SK-N-SH treated with all-trans-retinoic acid at 6 μM for 48 hours (cell line): ENCODE measurements around the gene ASIC5.

Source experiments
- ATAC-seq: fragments of 200-7000 bp; cut with Tn5 transposase; 3 replicates; pipeline ENCODE4 v1.9.1; 2020; ENCODE audit warnings: mild to moderate bottlenecking, moderate library complexity
- ARNTL ChIP-seq: fragments of 450-650 bp; formaldehyde crosslinking; IDR thresholded peaks from 2 replicates; pipeline ENCODE4 v1.5.0; 2020; ENCODE audit warnings: low read depth, mild to moderate bottlenecking, moderate library complexity, borderline replicate concordance
- BACH2 ChIP-seq: fragments of 250-450 bp; sonication (Bioruptor Pico); IDR thresholded peaks from 2 replicates; pipeline ENCODE4 v1.9.0; 2021; ENCODE audit warnings: mild to moderate bottlenecking, borderline replicate concordance
- CSDC2 ChIP-seq: fragments of 250-450 bp; sonication (Bioruptor Pico); IDR thresholded peaks from 2 replicates; pipeline ENCODE4 v1.5.0; 2020; ENCODE audit warnings: mild to moderate bottlenecking, moderate library complexity
- ESRRG ChIP-seq: fragments of 250-450 bp; sonication (Bioruptor Pico); IDR thresholded peaks from 2 replicates; pipeline ENCODE4 v1.6.1; 2021; ENCODE audit warnings: mild to moderate bottlenecking
- ISL1 ChIP-seq: fragments of 250-450 bp; sonication (Bioruptor Pico); IDR thresholded peaks from 2 replicates; pipeline ENCODE4 v2.1.2; 2022; ENCODE audit warnings: mild to moderate bottlenecking, moderate library complexity
- OSR1 ChIP-seq: fragments of 250-450 bp; sonication (Bioruptor Pico); IDR thresholded peaks from 2 replicates; pipeline ENCODE4 v1.8.0; 2022; ENCODE audit warnings: moderate library complexity, mild to moderate bottlenecking, inconsistent platforms
- PPARA ChIP-seq: fragments of 250-450 bp; sonication (Bioruptor Pico); IDR thresholded peaks from 2 replicates; pipeline ENCODE4 v1.5.0; 2020; ENCODE audit warnings: mild to moderate bottlenecking, borderline replicate concordance
- RARB ChIP-seq: fragments of 250-450 bp; sonication (Bioruptor Pico); IDR thresholded peaks from 2 replicates; pipeline ENCODE4 v1.8.0; 2021; ENCODE audit warnings: mild to moderate bottlenecking, moderate library complexity
- SNAI2 ChIP-seq: fragments of 250-450 bp; sonication (Bioruptor Pico); IDR thresholded peaks from 2 replicates; pipeline ENCODE4 v1.5.0; 2020; ENCODE audit warnings: mild to moderate bottlenecking, moderate library complexity
- TCF4 ChIP-seq: fragments of 250-450 bp; sonication (Bioruptor Pico); IDR thresholded peaks from 2 replicates; pipeline ENCODE4 v1.8.0; 2021; ENCODE audit warnings: mild to moderate bottlenecking, moderate library complexity, borderline replicate concordance
- TOX ChIP-seq: fragments of 250-450 bp; sonication (Bioruptor Pico); IDR thresholded peaks from 2 replicates; pipeline ENCODE4 v1.8.0; 2021; ENCODE audit warnings: mild to moderate bottlenecking, moderate library complexity, borderline replicate concordance
- ZC3H10 ChIP-seq: fragments of 250-450 bp; sonication (Bioruptor Pico); IDR thresholded peaks from 2 replicates; pipeline ENCODE4 v1.5.1; 2021; ENCODE audit warnings: mild to moderate bottlenecking, moderate library complexity
- ZFP3 ChIP-seq: fragments of 250-450 bp; sonication (Bioruptor Pico); IDR thresholded peaks from 2 replicates; pipeline ENCODE4 v1.5.0; 2020; ENCODE audit warnings: mild to moderate bottlenecking, moderate library complexity
- ZFP30 ChIP-seq: fragments of 450-650 bp; formaldehyde crosslinking; IDR thresholded peaks from 2 replicates; pipeline ENCODE4 v1.5.0; 2022; ENCODE audit warnings: mild to moderate bottlenecking, moderate library complexity
- ZNF70 ChIP-seq: fragments of 450-650 bp; formaldehyde crosslinking; IDR thresholded peaks from 2 replicates; pipeline ENCODE4 v1.5.0; 2020; ENCODE audit warnings: mild to moderate bottlenecking, moderate library complexity
- ZNF8 ChIP-seq: fragments of 450-650 bp; formaldehyde crosslinking; IDR thresholded peaks from 2 replicates; pipeline ENCODE4 v1.5.0; 2020; ENCODE audit warnings: mild to moderate bottlenecking, moderate library complexity
- TF ChIP-seq, protein P1 (sequence below): fragments of 250-450 bp; sonication (Bioruptor Pico); IDR thresholded peaks from 2 replicates; pipeline ENCODE4 v1.5.1; 2021; ENCODE audit warnings: mild to moderate bottlenecking, moderate library complexity
- TF ChIP-seq, protein P2 (sequence below): fragments of 250-450 bp; sonication (Bioruptor Pico); IDR thresholded peaks from 2 replicates; pipeline ENCODE4 v1.8.0; 2020; ENCODE audit warnings: mild to moderate bottlenecking, moderate library complexity, borderline replicate concordance
- TF ChIP-seq, protein P3 (sequence below): fragments of 250-450 bp; sonication (Bioruptor Pico); IDR thresholded peaks from 2 replicates; pipeline ENCODE4 v1.5.0; 2020; ENCODE audit warnings: mild to moderate bottlenecking, moderate library complexity
- TF ChIP-seq, protein P4 (sequence below): fragments of 250-450 bp; sonication (Bioruptor Pico); IDR thresholded peaks from 2 replicates; pipeline ENCODE4 v1.8.0; 2021; ENCODE audit warnings: low read depth, mild to moderate bottlenecking, moderate library complexity, borderline replicate concordance
- TF ChIP-seq, protein P5 (sequence below): fragments of 250-450 bp; sonication (Bioruptor Pico); IDR thresholded peaks from 2 replicates; pipeline ENCODE4 v1.5.1; 2020; ENCODE audit warnings: low read depth, mild to moderate bottlenecking, moderate library complexity

ASIC5 gene

DNA sequence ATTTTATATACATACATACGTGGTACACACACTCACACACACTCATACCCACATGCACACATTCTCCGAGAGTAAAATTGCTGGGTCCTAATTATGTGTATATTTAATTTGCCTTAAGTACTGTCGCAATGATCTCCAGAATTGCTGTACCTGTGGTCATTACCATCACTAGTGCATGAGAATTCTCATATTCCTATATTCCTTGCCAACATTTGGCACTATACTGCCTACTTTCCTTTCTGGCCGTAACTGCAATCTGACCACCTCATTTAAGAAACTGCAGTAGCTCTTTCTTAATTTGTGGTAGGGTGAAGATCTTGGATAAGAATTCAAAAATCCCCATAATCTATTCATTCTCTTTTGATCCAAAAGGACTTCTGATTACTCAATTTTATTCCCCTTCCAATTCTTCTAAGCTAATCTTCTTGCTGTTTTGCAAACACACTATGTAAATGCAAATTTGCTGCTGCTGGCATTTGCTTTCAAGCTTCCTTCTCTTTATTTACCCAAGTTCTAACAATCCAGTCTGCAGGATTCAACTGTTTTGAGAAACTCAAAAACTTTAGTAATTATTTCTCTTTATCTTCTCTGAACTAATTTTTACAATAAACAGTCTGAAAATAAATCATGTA is 45.1 kb downstream of the ASIC5 start:
- no peak for TF ChIP-seq ZC3H10 (CRISPR knock-in tag)
- TF ChIP-seq, protein P1, sequence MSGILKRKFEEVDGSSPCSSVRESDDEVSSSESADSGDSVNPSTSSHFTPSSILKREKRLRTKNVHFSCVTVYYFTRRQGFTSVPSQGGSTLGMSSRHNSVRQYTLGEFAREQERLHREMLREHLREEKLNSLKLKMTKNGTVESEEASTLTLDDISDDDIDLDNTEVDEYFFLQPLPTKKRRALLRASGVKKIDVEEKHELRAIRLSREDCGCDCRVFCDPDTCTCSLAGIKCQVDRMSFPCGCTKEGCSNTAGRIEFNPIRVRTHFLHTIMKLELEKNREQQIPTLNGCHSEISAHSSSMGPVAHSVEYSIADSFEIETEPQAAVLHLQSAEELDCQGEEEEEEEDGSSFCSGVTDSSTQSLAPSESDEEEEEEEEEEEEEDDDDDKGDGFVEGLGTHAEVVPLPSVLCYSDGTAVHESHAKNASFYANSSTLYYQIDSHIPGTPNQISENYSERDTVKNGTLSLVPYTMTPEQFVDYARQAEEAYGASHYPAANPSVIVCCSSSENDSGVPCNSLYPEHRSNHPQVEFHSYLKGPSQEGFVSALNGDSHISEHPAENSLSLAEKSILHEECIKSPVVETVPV (CRISPR knock-in tag) = no peak
- TF ChIP-seq ESRRG (CRISPR knock-in tag) = no peak
- TF ChIP-seq ARNTL (CRISPR knock-in tag) = no peak
- no peak for TF ChIP-seq ISL1
- no peak for TF ChIP-seq BACH2 (CRISPR knock-in tag)
- TF ChIP-seq, protein P2, sequence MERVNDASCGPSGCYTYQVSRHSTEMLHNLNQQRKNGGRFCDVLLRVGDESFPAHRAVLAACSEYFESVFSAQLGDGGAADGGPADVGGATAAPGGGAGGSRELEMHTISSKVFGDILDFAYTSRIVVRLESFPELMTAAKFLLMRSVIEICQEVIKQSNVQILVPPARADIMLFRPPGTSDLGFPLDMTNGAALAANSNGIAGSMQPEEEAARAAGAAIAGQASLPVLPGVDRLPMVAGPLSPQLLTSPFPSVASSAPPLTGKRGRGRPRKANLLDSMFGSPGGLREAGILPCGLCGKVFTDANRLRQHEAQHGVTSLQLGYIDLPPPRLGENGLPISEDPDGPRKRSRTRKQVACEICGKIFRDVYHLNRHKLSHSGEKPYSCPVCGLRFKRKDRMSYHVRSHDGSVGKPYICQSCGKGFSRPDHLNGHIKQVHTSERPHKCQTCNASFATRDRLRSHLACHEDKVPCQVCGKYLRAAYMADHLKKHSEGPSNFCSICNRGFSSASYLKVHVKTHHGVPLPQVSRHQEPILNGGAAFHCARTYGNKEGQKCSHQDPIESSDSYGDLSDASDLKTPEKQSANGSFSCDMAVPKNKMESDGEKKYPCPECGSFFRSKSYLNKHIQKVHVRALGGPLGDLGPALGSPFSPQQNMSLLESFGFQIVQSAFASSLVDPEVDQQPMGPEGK (CRISPR knock-in tag) = no peak
- no peak for TF ChIP-seq TCF4
- TF ChIP-seq PPARA (CRISPR knock-in tag) = no peak
- no peak for TF ChIP-seq ZNF70 (CRISPR knock-in tag)
- no peak for TF ChIP-seq RARB (CRISPR knock-in tag)
- no peak for TF ChIP-seq ZFP3 (CRISPR knock-in tag)
- ATAC-seq = no peak

DNA sequence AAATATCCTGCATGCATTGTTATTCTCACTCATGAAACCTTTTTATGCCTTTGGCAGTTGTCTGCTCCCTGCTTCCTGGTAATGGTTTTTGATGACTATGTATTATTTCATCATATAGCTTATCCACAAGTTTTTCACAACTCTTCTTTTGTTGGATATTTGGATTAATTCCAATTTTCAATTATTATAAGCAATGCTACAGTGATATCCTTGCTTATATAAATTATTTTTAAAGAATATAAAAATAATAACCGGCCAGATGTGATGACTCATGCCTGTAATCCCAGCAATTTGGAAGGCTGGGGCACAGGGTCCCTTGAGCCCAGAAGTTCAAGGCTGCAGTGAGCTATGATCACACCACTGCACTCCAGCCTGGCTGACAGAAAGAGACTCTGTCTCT is 47.0 kb downstream of the ASIC5 start:
- no peak for TF ChIP-seq ESRRG (CRISPR knock-in tag)
- no peak for TF ChIP-seq PPARA (CRISPR knock-in tag)
- TF ChIP-seq RARB (CRISPR knock-in tag) = no peak
- TF ChIP-seq, protein P3, sequence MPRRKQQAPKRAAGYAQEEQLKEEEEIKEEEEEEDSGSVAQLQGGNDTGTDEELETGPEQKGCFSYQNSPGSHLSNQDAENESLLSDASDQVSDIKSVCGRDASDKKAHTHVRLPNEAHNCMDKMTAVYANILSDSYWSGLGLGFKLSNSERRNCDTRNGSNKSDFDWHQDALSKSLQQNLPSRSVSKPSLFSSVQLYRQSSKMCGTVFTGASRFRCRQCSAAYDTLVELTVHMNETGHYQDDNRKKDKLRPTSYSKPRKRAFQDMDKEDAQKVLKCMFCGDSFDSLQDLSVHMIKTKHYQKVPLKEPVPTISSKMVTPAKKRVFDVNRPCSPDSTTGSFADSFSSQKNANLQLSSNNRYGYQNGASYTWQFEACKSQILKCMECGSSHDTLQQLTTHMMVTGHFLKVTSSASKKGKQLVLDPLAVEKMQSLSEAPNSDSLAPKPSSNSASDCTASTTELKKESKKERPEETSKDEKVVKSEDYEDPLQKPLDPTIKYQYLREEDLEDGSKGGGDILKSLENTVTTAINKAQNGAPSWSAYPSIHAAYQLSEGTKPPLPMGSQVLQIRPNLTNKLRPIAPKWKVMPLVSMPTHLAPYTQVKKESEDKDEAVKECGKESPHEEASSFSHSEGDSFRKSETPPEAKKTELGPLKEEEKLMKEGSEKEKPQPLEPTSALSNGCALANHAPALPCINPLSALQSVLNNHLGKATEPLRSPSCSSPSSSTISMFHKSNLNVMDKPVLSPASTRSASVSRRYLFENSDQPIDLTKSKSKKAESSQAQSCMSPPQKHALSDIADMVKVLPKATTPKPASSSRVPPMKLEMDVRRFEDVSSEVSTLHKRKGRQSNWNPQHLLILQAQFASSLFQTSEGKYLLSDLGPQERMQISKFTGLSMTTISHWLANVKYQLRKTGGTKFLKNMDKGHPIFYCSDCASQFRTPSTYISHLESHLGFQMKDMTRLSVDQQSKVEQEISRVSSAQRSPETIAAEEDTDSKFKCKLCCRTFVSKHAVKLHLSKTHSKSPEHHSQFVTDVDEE (CRISPR knock-in tag) = no peak
- no peak for TF ChIP-seq ZNF70 (CRISPR knock-in tag)
- TF ChIP-seq, protein P4, sequence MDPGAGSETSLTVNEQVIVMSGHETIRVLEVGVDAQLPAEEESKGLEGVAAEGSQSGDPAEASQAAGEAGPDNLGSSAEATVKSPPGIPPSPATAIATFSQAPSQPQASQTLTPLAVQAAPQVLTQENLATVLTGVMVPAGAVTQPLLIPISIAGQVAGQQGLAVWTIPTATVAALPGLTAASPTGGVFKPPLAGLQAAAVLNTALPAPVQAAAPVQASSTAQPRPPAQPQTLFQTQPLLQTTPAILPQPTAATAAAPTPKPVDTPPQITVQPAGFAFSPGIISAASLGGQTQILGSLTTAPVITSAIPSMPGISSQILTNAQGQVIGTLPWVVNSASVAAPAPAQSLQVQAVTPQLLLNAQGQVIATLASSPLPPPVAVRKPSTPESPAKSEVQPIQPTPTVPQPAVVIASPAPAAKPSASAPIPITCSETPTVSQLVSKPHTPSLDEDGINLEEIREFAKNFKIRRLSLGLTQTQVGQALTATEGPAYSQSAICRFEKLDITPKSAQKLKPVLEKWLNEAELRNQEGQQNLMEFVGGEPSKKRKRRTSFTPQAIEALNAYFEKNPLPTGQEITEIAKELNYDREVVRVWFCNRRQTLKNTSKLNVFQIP = no peak
- no peak for TF ChIP-seq CSDC2 (CRISPR knock-in tag)
- no peak for TF ChIP-seq TOX (CRISPR knock-in tag)
- TF ChIP-seq SNAI2 = no peak
- no peak for TF ChIP-seq ZFP3 (CRISPR knock-in tag)
- no peak for TF ChIP-seq TCF4
- TF ChIP-seq, all 23 proteins: peak for 0
- ATAC-seq = no peak

DNA sequence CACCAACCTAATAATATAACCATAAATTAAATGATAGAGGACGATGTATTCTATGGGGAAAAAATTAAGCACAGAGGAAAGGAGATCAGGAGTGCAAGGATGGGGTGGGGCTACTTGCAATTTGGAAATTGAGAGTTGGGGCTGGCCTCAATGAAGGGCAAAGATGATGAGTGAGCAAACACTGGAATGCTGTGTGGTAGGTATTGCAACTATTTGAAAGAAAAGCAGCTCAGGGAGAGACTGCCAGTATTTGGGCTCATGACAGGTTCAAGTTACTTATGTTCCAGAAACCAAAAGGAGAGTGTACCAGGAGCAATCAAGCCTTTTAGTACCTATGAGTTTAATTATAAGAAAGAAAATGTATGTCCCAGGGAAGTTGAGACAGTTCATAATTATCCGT is 47.4 kb downstream of the ASIC5 start:
- TF ChIP-seq CSDC2 (CRISPR knock-in tag) (no peak), ZFP30 (CRISPR knock-in tag) (no peak), RARB (CRISPR knock-in tag) (no peak), OSR1 (CRISPR knock-in tag) (no peak), ZFP3 (CRISPR knock-in tag) (no peak), ZNF70 (CRISPR knock-in tag) (no peak), ZNF8 (CRISPR knock-in tag) (no peak)
- TF ChIP-seq, protein P4 = no peak
- TF ChIP-seq, protein P5, sequence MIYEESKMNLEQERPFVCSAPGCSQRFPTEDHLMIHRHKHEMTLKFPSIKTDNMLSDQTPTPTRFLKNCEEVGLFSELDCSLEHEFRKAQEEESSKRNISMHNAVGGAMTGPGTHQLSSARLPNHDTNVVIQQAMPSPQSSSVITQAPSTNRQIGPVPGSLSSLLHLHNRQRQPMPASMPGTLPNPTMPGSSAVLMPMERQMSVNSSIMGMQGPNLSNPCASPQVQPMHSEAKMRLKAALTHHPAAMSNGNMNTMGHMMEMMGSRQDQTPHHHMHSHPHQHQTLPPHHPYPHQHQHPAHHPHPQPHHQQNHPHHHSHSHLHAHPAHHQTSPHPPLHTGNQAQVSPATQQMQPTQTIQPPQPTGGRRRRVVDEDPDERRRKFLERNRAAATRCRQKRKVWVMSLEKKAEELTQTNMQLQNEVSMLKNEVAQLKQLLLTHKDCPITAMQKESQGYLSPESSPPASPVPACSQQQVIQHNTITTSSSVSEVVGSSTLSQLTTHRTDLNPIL (CRISPR knock-in tag) = no peak
- TF ChIP-seq, protein P1 (CRISPR knock-in tag) = no peak
- TF ChIP-seq, protein P2 (CRISPR knock-in tag) = no peak
- ATAC-seq = no peak
